Measurements from ENCODE around the gene CXCL5. TPM values are rescaled to one million over a fixed set of nuclear protein-coding genes. Genes with fewer than 3 reads are reported as not detected.
"Not testable (repeated sequence)": the region's sequence is repeated elsewhere in the genome, so short reads cannot be mapped to it uniquely, and the experiment has no call there.

CXCL5 gene
- polyA plus RNA-seq, 1 donor = not detected

DNA sequence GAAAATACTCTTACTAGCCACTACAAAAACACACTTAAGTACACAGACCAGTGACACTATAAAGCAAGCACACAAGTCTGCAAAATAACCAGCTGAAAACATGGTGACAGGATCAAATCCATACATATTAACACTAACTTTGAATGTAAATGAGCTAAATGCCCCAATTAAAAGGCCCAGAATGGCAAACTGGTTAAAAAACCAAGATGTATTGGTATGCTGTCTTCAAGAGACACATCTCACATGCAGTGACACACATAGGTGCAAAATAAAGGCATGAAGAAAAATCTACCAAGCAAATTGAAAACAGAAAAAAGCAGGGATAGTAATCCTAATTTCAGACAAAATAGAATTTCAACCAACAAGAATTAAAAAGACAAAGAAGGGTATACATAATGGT, 27.5 kb downstream of the CXCL5 start:
- DNase-seq (ENCODE audit: low read depth) = no peak

DNA sequence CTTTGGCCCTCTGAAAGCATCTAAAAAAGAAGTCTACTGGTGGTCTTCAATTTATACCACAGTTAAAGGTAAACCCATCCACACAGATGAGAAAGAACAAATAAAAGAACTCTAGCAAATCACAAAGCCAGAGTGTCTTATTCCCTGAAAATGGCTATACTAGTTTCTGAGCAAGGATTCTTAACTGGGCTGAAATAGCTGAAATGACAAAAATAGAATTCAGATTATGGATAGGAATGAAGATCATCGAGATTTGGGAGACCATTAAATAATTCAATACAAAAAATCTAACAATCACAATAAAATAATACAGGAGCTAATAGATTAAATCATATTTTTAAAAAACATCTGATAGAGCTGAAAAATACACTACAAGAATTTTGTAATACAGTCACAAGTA, 28.5 kb downstream of the CXCL5 start:
- DNase-seq (ENCODE audit: low read depth) = no peak

DNA sequence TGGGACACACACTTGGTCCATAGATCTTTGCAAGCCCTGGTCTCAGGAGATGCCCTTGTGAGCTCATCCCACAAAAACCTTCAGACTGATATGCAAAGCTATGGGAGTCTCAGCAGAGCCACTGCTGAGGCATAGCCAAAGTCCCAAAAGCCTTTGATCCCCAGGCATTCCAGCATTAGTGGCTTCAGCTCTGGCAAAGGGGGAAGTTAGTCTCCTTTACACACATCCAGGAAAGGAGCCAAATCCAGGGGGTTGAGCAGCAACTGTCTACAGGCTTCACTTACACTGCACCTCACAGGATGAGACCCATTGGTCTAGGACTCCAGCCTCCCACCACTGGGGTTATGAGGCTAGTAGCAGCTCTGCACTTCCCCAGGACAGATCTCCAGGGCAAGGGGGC, 30.6 kb downstream of the CXCL5 start:
- no peak for DNase-seq (ENCODE audit: low read depth)

DNA sequence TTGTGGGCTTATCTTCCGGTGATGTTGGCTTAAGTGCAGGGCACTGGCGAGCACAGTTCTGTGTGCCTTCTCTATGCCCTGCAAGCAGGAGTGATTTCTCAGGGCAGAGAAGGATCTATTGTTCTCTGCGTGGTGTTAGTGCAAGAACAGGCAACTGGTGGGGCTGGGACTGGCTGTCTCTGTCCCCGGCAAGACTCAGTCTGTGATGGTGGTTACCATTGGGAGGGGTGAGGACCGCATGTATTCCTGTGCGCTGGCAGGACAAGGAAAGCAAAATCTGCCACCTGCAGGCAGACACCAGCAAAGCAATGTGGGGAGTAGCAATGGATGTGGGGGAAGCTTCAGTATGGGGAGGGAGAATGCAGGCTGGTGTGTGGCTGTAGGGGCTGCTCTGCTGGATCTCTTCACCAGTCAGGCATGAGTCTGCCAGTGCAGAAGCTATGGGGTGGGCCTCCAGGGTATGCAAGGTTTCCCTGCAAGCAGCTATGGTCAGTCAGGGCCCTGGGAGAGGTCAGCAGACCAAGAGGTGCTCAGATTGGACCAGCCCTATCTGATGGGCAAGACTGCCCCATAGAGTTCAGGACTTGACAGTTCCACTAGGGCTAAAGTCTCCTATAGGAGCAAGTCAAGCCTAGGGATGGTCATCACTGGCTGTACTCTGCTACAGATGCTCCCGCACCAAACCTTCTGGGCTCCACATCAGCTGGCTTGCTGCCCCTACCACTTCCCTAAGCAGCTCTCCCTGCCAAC, 33.4 kb downstream of the CXCL5 start:
- no peak for DNase-seq (ENCODE audit: low read depth)

DNA sequence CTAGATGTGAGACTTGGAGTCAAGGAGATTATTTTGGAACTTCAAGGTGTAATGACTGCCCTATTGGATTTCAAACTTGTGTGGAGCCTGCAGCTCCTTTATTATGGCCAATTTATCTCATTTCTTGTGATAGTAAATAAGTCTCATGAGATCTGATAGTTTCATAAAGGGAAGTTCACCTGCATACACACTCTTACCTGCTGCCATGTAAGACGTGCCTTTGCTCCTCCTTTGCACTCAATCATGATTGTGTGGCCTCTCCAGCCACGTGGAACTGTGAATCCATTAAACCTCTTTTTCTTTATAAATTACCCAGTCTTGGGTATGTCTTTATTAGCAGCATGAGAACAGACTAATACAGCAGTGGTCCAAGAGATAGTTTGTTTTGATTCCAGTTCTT, 35.8 kb downstream of the CXCL5 start:
- no peak for DNase-seq (ENCODE audit: low read depth)

DNA sequence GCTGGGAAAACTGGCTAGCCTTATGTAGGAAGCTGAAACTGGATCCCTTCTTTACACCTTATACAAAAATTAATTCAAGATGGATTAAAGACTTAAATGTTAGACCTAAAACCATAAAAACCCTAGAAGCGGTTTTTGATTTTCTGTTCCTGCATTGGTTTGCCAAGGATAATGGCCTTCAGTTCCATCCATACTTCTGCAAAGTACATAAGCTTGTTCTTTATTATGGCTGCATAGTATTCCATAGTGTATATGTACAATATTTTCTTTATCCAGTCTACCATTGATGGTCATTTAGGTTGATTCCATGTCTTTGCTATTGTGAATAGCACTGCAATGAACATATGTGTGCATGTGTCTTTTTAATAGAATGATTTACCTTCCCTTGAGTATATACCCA, 39.4 kb downstream of the CXCL5 start:
- DNase-seq (ENCODE audit: low read depth) = not testable (repeated sequence)

DNA sequence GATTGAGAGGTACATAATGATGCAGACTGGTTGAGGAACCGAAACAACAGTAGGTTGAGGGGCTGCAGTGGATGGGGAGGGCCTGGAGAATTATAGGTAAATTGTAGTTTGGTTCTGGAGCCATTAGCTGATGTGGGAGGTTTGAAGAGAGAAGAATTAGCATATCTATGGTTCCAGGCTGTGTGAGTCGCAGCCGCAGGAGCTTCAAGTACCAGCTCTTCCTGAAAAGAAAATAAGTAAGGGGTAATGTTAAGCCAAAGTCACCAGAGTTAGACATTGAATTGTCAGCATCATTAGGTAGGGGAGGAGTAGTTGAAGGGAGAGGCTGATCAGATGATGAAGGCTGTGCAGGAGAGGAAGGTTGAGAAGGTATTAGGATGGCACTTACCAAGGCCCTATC, 46.1 kb downstream of the CXCL5 start:
- no peak for DNase-seq (ENCODE audit: low read depth)

DNA sequence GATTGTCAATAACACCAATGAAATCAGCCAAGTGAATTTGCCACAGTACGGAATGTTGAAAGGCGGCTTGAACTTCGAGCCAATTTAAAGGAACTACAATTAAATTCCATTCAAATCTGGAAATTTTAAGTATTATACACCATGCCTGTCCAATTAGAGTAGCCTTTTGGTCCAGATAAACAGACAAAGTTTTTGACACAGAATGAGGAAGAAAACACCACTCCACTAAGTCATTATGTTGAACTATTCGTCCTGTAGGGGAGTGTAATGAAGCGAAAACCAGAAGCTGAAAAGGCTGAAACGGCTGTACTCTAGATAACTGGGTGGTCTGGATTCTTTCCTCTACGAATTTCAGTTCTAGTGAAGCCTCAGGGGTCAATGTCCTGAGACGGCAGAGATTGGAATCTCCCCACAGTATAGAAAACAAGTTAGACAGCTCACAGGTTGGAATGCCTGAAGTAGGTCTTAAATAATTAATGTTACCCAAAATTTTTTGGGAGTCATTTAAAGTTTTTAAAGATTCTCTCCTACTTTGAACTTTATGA, 48.0 kb downstream of the CXCL5 start:
- not testable (repeated sequence) for DNase-seq (ENCODE audit: low read depth)

DNA sequence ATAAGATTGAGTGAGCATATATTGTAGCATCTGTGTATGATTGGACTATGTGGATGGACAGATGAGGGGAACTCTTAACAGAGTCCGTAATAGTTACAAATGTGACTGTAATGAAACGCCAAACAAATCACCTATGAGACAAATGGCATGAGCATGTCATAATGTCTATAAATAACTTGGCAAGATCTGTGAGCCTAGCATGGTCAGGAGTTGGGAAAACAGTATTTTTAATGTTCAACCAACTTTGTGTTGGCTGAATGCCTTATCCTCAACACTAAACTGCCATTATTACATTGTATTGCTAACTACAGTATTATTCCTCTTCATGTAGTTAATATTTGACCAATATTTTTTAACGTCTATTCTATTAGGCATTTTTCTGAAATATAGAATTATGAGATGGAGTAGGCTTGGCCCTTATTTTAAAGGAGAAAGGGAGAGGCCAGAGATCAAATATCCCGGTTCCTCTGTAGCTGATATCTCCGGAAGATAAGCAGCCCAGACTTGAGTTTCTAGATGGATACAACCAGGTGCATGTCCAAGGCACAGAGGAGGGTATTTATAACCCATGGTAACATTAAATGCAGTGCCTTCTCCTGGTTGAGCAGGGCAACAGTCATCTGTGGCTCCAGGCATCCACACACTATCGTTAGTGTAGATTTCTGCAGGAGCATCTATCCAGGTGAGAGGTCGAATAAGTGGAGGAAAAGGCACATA, 49.3 kb downstream of the CXCL5 start:
- DNase-seq (ENCODE audit: low read depth) = no peak

DNA sequence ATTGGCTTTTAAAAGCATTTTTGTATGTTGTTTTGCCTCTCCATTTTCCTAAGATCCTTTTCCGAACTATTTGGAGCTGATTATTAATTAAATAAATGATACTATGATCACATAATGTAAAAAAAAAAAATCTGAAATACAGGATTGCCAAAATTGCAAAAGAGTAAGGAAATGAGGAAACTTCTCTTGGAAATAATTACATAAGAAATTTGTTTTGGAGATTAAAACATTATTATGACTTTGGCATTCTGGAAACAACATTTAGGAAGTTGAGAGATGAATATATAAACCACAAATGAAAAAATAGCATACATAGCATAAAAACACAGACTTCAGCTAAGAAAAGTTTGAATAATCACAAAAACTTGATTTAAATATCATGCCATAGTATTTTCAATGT, 50.2 kb downstream of the CXCL5 start:
- no peak for DNase-seq (ENCODE audit: low read depth)

DNA sequence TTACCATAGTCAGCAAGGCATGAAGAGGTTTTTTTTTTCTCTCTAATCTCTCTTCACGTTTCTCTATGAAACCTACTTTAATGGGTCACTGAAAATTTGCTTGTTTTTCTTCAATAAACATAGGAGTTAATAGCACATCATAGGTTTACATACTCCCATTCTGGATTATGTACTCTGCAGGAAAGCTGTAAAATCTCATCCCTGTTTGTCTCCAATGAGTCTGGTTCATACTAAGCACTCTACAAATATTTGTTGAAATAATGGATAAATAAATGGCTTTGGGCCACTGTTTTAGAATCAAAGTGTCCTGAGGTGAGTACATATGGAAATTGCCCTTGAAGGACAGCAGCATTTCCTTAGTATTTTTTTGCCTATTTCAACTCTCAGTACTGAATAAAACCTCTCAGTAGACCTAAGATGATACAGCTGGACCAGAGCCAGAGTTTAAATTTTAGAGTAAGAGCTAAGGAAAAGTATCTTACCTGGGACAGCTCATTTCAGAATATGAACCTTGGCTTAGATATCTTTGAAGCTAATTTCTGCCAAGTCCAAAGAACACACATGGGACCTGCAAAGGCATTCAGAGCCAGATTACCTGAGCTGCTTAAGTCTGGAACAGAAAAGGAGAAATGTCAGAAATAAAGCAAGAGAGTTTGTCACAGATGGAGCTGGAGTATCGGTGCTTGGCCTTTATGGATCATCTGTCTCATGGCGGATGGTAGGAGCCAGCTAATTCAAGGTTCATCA, 51.1 kb downstream of the CXCL5 start:
- no peak for DNase-seq (ENCODE audit: low read depth)

DNA sequence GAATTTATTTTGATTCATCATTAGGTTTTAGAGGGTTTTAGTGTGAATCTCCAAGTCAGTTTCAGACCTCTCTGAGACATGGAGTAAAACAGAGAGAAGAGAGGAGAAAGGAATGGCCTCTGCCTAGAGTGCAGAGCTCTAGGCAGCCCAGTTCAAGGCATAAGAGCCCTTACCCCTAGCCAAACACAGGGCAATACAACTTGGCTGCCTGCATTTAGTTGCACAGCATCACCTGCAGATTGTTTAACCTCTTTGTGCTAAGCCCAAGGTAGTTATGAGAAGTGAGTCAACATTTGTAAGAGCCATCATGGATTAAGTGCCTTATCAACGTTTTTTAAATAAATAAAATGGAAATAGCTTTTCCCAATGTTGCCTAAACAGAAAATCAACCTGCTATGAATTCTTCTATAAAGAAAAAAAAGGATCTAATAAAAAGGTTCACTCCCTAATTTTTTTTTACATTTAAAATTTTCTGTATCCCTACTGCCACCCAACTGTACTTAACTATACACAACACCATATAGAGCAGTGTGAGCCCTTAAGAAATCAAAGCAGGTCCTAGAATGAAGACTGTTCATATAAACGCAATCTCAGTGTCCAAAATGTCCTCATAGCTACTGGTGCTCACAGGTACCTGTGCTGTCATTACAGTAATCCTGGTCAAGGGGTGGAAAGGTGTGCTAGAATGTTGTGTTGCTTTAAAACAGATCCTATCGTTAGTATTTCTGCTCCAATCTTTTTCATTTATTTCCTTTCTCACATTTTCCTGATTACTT, 52.6 kb downstream of the CXCL5 start:
- DNase-seq (ENCODE audit: low read depth) = no peak

Other genes starting within 250 kb of the CXCL5 start
- not detected for gene CXCL6, start 162.0 kb downstream of the CXCL5 start, polyA plus RNA-seq (ENCODE audit: insufficient read length)
- not detected for gene PF4V1, start 145.4 kb downstream of the CXCL5 start, polyA plus RNA-seq (ENCODE audit: insufficient read length)
- gene CXCL1, start 129.3 kb downstream of the CXCL5 start, polyA plus RNA-seq (ENCODE audit: insufficient read length) = not detected
- gene PF4, start 16.6 kb downstream of the CXCL5 start, polyA plus RNA-seq (ENCODE audit: insufficient read length) = 1.3 TPM
- 2.8 TPM for gene PPBP, start 10.5 kb downstream of the CXCL5 start, polyA plus RNA-seq (ENCODE audit: insufficient read length)
- gene CXCL3, start 40.0 kb upstream of the CXCL5 start, polyA plus RNA-seq (ENCODE audit: insufficient read length) = 0.09 TPM
- gene CXCL2, start 100.5 kb upstream of the CXCL5 start, polyA plus RNA-seq (ENCODE audit: insufficient read length) = 0.71 TPM
- gene MTHFD2L, start 159.4 kb upstream of the CXCL5 start, polyA plus RNA-seq (ENCODE audit: insufficient read length) = 14.3 TPM

Measured in forelimb muscle (tissue), 1 donor.